Peyer's patch (tissue), 4 donors: ENCODE data around the gene EIF3A.

Experiments
- POLR2A ChIP-seq, 2 donors: fragments of 450-650 bp; IDR thresholded peaks; one replicate each; pipeline ENCODE4 v1.5.1; 2017; ENCODE audit warnings: antibody characterized with exemption in 2 of 2, mild to moderate bottlenecking in 2 of 2, moderate library complexity in 2 of 2
- TF ChIP-seq, protein P1 (sequence below), 6 experiments: fragments of 450-650 bp in 4 of 6; fragments of 200-600 bp in 2 of 6; sonication (generic) in 1 of 6; IDR thresholded peaks; one replicate each; pipeline ENCODE4 v1.5.1; 2017 to 2019; ENCODE audit warnings: antibody characterized with exemption in 6 of 6, mild to moderate bottlenecking in 3 of 6, moderate library complexity in 1 of 6

DNA sequence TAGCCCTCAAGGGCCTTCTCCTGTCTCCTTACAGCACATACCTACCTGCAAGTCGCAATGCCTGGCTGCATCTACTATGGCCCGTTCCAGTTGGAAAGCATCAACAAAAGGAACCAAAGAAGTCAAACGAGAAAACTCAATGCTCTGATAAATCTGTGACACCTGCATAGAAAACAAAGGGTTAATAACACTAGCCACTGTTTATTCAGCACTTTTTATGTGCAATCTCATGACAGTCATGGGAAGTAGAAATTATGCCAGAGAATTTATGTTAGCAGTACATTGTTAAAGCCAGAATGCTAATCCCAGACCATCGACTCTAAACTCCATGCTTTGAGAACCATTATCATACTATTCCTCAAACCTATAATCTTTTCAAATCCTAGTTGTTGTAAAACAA, 21.1 kb downstream of the EIF3A start:
- TF ChIP-seq, protein P1, sequence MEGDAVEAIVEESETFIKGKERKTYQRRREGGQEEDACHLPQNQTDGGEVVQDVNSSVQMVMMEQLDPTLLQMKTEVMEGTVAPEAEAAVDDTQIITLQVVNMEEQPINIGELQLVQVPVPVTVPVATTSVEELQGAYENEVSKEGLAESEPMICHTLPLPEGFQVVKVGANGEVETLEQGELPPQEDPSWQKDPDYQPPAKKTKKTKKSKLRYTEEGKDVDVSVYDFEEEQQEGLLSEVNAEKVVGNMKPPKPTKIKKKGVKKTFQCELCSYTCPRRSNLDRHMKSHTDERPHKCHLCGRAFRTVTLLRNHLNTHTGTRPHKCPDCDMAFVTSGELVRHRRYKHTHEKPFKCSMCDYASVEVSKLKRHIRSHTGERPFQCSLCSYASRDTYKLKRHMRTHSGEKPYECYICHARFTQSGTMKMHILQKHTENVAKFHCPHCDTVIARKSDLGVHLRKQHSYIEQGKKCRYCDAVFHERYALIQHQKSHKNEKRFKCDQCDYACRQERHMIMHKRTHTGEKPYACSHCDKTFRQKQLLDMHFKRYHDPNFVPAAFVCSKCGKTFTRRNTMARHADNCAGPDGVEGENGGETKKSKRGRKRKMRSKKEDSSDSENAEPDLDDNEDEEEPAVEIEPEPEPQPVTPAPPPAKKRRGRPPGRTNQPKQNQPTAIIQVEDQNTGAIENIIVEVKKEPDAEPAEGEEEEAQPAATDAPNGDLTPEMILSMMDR (IDR thresholded peaks at IDR 0.05) = no peak
- TF ChIP-seq POLR2A (IDR thresholded peaks at IDR 0.05) = no peak
